Tongue (tissue), 2 donors: ENCODE data around the gene LIMK1. TPM values are rescaled to one million over a fixed set of nuclear protein-coding genes. Genes with fewer than 3 reads are reported as not detected.
"Not testable (repeated sequence)": the region's sequence is repeated elsewhere in the genome, so short reads cannot be mapped to it uniquely, and the experiment has no call there.

Source experiments
- DNase-seq: peaks from one replicate; pipeline ENCODE4 v3.0.0-alpha.2; 2015
- total RNA-seq: library from RNA; depleted of rRNA; stranded (reverse); fragments of >200 nt; gene quantifications from one replicate; pipeline ENCODE4 v1.2.3, GENCODE V29; 2014

The LIMK1 gene
- total RNA-seq: 11.3 TPM

DNA sequence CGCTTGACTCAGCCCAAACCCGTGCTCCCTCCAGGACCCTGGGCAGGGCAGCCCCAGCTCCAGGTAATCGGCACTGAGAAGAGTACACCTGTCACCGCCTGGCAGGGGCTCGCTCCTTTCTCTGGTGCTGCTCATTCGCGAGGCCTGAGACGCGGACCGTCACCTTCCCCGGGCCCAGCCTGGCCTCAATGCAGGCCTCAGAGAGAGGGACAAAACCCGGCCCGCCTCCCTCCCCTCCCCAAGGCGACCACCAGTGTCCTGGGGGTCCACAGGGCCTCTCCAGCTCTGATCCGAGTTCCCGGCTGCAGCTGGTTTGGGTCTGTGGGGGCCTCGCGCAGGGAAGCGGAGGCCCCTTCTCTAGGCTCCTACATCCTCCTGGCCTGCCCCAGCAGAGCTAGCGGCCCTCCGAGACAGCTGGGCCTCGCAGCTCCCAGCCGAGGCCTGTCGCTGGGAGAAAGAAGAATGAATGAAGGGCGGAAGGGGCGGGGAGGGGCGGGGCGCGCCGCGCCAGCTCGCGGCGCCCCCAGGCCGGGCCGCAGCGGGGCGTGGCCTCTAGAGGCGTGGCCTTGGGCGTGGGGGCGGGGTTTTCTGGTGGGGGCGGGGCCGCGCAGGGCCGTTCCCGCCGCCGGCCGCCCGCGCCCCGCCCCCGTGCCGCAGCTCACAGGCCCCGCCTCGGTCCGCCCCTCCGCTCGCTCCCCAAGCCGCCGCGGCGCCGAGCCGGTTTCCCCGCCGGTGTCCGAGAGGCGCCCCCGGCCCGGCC, at the start of gene LIMK1:
Gene LIMK1, plus strand, starts transcription at position 688 of the 760 bp plus-strand sequence. CDS start 187 bp downstream, outside the sequence.
- peak; percentile 92 for DNase-seq

- DNase-seq: no peak
Observed at GRCh38 chr7:74037609-74038008, 46.0 kb upstream of the LIMK1 start.

- no peak for DNase-seq
Observed at GRCh38 chr7:74038194-74038961, 45.2 kb upstream of the LIMK1 start.

DNA sequence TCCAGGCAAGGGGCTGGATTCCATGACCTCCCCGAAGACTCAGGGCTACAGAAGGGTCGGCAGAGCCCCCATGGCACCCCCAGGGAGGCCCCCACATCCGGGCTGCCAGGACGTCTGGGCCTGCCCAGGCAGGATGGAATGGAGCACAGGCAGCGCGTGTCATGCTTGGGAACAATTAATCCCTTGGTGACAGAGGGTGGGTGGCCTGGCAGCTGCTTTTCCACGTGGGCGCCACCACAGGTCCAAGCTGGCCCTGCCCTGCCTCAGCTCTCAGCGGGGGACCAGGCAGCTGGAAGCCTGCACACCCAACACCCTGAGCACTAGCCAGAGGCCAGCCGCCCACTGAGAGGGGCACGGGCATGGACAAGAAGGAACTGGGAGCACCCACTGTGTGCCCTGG, 44.3 kb upstream of the LIMK1 start:
- DNase-seq: peak; percentile 85

- DNase-seq: peak; percentile 24
Observed at GRCh38 chr7:74040101-74040790, 43.4 kb upstream of the LIMK1 start.

DNA sequence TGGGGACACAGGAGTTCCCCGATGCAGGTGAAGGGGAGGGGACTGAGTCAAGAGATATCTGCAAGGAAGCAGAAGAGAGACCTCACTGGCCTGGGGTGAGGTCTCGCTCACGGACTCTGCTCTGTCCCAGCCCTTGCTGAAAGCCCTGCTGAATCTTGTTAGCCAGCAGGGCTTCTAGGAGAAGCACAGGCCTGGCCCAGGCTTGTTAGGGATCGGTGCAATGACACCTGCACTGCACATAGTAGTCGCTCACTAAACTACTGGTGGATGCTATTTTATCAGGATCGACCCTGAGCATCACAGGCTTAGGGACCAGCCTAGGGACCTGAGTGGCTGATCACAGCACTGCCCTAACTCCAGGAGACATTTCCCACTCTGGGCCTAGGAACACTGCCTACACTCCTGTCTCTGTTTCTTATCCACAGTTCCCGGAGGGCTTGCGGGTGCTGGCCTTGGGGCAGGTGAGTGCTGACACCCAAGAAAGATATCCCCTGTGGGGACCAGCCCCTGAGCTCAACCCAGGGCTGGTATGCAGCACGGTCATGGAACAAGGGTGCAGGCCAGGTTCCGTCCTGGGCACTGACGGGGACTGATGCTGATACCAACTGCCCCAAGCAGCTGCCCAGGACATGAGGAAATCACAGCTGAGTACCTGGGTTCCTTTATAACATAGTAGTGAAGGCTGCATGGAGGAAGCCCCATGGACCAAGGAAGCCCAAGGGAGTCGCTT, 42.6 kb upstream of the LIMK1 start:
- no peak for DNase-seq

DNA sequence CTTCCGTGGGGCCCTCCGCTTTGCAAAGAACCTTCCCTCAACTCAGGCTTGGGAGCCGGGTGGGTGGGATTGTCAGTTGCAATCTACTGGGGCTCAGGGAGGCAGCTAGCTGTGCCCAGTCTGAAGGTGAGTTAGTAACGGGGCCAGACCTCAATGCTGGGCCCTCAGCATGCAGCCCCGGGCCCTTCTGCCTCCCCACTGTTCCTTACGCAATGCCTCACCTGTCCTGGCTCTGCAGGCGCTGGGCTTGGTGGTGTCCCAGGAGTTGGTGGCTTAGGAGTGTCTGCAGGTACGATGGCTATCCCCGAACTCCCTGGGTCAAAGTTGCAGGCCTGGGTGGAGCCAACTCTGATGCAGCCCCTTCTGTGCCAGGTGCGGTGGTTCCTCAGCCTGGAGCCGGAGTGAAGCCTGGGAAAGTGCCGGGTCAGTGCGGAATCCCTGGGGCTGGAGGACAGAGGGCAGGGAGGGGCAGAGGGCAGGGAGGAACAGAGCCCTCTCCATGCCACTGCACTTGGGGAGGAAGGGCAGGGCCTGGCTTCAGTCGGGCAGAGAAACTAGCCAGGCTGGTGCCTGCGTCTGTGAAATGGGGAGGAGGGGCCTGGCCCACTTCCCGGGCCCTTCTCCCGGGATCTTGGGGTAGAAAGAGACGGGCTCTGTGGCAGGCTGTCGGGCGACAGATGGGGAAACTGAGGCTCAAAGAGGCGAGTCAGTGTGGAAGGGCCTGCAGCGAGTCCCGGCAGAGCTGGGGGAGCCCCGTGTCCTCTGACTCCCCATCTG, 40.7 kb upstream of the LIMK1 start:
- DNase-seq: no peak

DNA sequence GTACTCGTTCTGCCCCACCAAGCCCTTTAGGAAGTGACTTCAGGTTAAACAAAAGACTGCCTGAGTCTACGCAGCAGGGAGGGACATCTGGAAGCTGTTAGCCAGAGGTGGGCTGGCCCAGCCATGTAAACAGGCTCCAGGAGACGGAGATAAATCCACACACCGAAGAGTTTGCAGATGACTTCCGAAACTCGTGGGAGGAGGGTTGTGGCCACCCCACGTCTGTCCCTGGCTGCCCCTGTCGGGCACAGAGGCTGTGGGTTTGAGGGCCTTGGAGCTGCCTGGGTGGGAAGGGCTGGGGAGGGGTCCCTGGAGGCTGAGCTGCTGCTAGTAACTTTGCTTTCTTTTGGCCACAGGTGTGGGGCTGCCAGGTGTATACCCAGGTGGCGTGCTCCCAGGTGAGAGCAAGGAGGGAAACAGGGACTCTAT, 40.1 kb upstream of the LIMK1 start:
- DNase-seq: peak; percentile 78

DNA sequence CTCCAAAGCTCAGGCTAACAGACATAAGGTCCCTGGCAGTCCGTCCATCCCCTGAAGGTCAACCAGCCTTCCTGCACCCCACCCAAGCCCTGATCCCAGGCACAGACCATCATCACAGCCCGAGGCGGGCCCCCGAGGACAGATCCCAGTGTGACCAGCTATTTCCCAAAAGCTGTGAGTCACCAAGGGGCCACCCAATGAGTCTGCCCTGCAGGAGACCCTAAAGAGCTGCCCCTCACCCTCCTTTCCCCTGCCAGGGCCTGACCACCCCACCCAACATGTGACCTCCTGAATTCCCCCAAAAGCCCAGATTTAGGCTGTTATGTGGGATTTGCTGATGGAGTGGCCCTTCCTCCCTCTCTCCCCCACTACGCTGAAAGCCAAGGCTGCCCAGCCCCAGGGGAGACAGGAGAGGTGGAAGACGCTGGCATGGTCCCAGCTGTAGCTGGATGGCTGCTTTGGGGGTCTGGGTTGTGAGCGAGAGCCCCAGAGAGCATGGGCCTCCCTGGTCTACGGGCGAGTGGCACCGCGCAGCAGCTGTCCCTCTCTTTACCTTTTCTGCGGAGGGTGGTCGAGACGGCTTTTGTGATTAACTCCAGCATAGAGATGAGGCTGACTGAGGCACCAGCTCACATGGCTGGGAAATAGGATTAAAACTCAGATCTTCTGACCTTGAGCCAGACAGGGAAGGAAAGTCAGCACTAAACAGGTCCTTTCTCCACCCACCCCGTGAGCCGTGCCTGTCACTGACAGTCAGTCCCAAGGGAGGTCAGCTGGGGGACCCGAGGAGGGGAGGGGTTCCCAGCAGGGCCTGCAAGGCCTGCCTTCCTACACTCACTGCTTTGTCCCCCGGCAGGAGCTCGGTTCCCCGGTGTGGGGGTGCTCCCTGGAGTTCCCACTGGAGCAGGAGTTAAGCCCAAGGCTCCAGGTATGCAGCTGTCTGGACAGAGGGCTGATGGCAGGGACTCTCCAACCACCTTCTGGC, 38.9 kb upstream of the LIMK1 start:
- no peak for DNase-seq

- not testable (repeated sequence) for DNase-seq
Observed at GRCh38 chr7:74046581-74046980, 37.0 kb upstream of the LIMK1 start.

DNA sequence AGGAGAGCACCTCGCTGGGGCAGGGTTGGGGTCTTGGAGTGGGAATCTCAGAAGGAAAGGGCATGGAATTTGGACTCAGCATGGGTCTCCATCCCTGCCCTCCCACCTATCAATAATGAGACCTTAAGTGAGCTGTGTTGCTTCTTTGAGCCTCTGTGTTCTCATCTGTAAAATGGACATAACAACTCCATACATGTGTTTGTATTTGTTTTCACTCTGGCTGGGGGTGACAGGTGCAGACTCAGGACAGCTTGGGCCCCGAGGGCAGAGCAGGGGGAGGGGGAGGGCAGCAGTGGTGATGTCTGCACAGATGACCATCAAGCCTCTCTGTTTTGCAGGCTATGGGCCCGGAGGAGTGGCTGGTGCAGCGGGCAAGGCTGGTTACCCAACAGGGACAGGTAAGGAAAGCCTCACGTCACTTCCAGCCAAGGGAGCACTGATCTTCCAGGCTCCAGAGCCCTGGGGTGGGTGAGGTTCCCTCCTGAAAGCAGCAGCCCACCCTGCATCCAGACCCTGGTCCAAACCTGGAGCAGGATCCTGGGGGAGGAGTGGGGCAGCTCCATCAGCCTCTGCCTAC, 35.7 kb upstream of the LIMK1 start:
- DNase-seq: no peak

- no peak for DNase-seq
Observed at GRCh38 chr7:74048999-74049599, 34.5 kb upstream of the LIMK1 start.

GRCh38 chr7:74049997-74050798, 33.4 kb upstream of the LIMK1 start:
- no peak for DNase-seq

- peak; percentile 74 for DNase-seq
Observed at GRCh38 chr7:74051193-74051592, 32.4 kb upstream of the LIMK1 start.

DNA sequence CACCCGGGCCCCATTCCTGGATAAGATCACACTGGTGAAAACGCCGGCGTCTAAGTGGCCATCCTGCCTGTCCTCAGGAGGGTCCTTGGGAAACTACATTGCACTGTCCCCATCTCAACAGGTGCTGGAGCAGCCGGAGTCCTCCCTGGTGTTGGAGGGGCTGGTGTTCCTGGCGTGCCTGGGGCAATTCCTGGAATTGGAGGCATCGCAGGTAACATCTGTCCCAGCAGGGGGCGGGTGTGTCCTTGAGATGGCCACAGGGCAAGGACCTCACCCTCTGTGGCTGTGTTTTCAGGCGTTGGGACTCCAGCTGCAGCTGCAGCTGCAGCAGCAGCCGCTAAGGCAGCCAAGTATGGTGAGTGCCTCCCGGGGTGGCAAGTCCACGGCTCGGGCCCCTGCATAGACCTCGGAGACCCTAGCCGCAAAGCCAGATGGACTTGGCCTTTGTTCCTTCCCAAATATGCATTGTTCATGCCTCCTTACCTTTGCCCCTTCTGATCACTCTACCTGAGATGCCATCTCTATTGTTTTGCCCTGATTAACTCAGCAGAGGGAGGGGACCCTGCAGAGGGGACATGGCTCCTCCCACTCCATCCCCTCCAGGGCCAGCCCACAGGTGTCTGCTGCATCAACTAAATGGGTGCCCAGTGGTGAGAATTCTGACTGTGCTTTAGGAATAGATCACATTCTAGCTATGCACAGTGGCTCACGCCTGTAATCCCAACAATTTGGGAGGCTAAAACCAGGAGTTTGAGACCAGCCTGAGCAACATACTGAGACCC, 31.8 kb upstream of the LIMK1 start:
- peak; percentile 34 for DNase-seq

DNA sequence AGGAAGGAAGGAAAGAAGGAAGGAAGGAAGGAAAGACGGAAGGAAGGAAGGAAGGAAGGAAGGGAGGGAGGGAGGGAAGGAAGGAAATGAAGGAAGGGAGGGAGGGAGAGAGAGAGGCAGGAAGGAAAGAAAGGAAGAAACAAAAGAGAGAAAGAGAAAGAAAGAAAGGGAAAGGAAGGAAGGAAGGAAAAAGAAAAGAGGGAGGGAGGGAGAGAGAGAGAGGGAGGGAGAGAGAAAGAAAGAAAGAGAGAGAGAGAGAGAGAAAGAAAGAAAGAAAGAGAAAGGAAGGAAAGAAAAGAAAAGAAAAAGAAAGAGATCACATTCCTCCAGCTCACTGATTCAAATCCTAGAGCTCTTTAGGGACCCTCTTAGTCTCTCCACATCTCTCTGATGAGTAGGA, 31.0 kb upstream of the LIMK1 start:
- DNase-seq: no peak

GRCh38 chr7:74053589-74054186, 29.9 kb upstream of the LIMK1 start:
- no peak for DNase-seq
